HG02571 (cell line): ENCODE data around the gene FAM53A.

Experiments used
- ATAC-seq: cut with Tn5 transposase; IDR thresholded peaks from one replicate; pipeline ENCODE4 v1.9.1; 2021; ENCODE audit warnings: mild to moderate bottlenecking, moderate library complexity; ENCODE audit not compliant: unreplicated experiment

FAM53A gene

GRCh38 chr4:1661695-1662094, 22.4 kb downstream of the FAM53A start:
- ATAC-seq, result no peak

- ATAC-seq, result no peak
Observed at GRCh38 chr4:1660948-1661677, 23.0 kb downstream of the FAM53A start.

- no peak for ATAC-seq
Observed at GRCh38 chr4:1659104-1660043, 24.7 kb downstream of the FAM53A start.

GRCh38 chr4:1658581-1658980, 25.5 kb downstream of the FAM53A start:
- ATAC-seq, result no peak

GRCh38 chr4:1658146-1658545, 26.0 kb downstream of the FAM53A start:
- ATAC-seq, result no peak

GRCh38 chr4:1656986-1657385, 27.1 kb downstream of the FAM53A start:
- ATAC-seq, result no peak

- ATAC-seq, result no peak
Observed at GRCh38 chr4:1656132-1656531, 28.0 kb downstream of the FAM53A start.

- no peak for ATAC-seq
Observed at GRCh38 chr4:1655676-1656075, 28.4 kb downstream of the FAM53A start.

GRCh38 chr4:1655081-1655480, 29.0 kb downstream of the FAM53A start:
- no peak for ATAC-seq

GRCh38 chr4:1654216-1654955, 29.7 kb downstream of the FAM53A start:
- ATAC-seq, result no peak

- ATAC-seq, result no peak
Observed at GRCh38 chr4:1653776-1654175, 30.3 kb downstream of the FAM53A start.

GRCh38 chr4:1652088-1652487, 32.0 kb downstream of the FAM53A start:
- no peak for ATAC-seq

GRCh38 chr4:1651609-1652008, 32.5 kb downstream of the FAM53A start:
- ATAC-seq, result no peak

- no peak for ATAC-seq
Observed at GRCh38 chr4:1648962-1649361, 35.2 kb downstream of the FAM53A start.

GRCh38 chr4:1647432-1647831, 36.7 kb downstream of the FAM53A start:
- ATAC-seq, result no peak

- no peak for ATAC-seq
Observed at GRCh38 chr4:1646690-1647089, 37.4 kb downstream of the FAM53A start.

GRCh38 chr4:1644891-1645657, 39.0 kb downstream of the FAM53A start:
- no peak for ATAC-seq

- ATAC-seq, result no peak
Observed at GRCh38 chr4:1643971-1644735, 40.0 kb downstream of the FAM53A start.

GRCh38 chr4:1642196-1642951, 41.7 kb downstream of the FAM53A start:
- no peak for ATAC-seq
